IMR-90 (cell line): Measurements from ENCODE around the gene GOLGA5. TPM values are rescaled to one million over a fixed set of nuclear protein-coding genes. Genes with fewer than 3 reads are reported as not detected.

ENCODE experiments used
- ATAC-seq: fragments of 200-7000 bp; cut with Tn5 transposase; 2 replicates; pipeline ENCODE4 v1.9.1; 2020; ENCODE audit warnings: low read depth, mild to moderate bottlenecking, moderate library complexity
- BruUV-seq: library from RNA; stranded (reverse); fragments of 400-500 nt; replicated peaks from 2 replicates; lab custom pipeline; 2021; lab: Mats Ljungman, UMichigan
- CTCF ChIA-PET: fragments of 300-600 bp; formaldehyde crosslinking; extraction: SDS; loops from one replicate; lab custom pipeline; 2021; ENCODE audit warnings: antibody characterized with exemption; lab: Yijun Ruan, JAX
- POLR2A ChIA-PET: fragments of 300-600 bp; sonication (Branson Sonifier 250); formaldehyde crosslinking; loops from one replicate; lab custom pipeline; 2022; ENCODE audit warnings: antibody characterized with exemption; ENCODE audit not compliant: unreplicated experiment; lab: Charles Lee
- DNase-seq: peaks from one replicate; pipeline ENCODE4 v3.0.0; 2013
- H2AFZ ChIP-seq: replicated peaks from 2 replicates; pipeline ENCODE3; 2013; ENCODE audit warnings: low read length, mild to moderate bottlenecking; ENCODE audit not compliant: poor library complexity
- H2AK5ac ChIP-seq: 2 replicates; pipeline ENCODE4 v1.6.1; 2013; ENCODE audit warnings: low read depth, low read length, inconsistent platforms
- H2AK9ac ChIP-seq: replicated peaks from 2 replicates; pipeline ENCODE3; 2013; ENCODE audit warnings: mild to moderate bottlenecking, low read depth, low read length, moderate library complexity; ENCODE audit not compliant: poor library complexity
- H2BK120ac ChIP-seq: 2 replicates; pipeline ENCODE4 v1.6.1; 2013; ENCODE audit warnings: low read depth, low read length, inconsistent platforms
- H2BK15ac ChIP-seq: 3 replicates; pipeline ENCODE4 v1.6.1; 2013; ENCODE audit warnings: low read depth, low read length, inconsistent platforms
- H2BK20ac ChIP-seq: 2 replicates; pipeline ENCODE4 v1.6.1; 2013; ENCODE audit warnings: low read depth, mild to moderate bottlenecking, inconsistent platforms, low read length, moderate library complexity
- H2BK5ac ChIP-seq: 2 replicates; pipeline ENCODE4 v1.6.1; 2013; ENCODE audit warnings: mild to moderate bottlenecking, low read depth, low read length, inconsistent platforms; ENCODE audit not compliant: poor library complexity, severe bottlenecking
- H3K14ac ChIP-seq: replicated peaks from 2 replicates; pipeline ENCODE4 v1.6.1; 2013; ENCODE audit warnings: low read depth, low read length, inconsistent platforms
- H3K18ac ChIP-seq: 2 replicates; pipeline ENCODE4 v1.6.1; 2013; ENCODE audit warnings: low read depth, low read length, control low read depth
- H3K23ac ChIP-seq: 2 replicates; pipeline ENCODE4 v1.6.1; 2013; ENCODE audit warnings: low read depth, low read length, inconsistent platforms
- H3K27ac ChIP-seq: 2 replicates; pipeline ENCODE4 v1.5.1; 2013; ENCODE audit warnings: mild to moderate bottlenecking, control low read depth, low read length; ENCODE audit not compliant: insufficient read depth
- H3K27me3 ChIP-seq: 2 replicates; pipeline ENCODE4 v1.6.1; 2013; ENCODE audit warnings: low read length; ENCODE audit not compliant: control insufficient read depth, insufficient read depth
- H3K36me3 ChIP-seq: 2 replicates; pipeline ENCODE4 v1.6.1; 2013; ENCODE audit warnings: low read length, mixed read lengths; ENCODE audit not compliant: control insufficient read depth, insufficient read depth
- H3K4ac ChIP-seq: 2 replicates; pipeline ENCODE4 v1.6.1; 2013; ENCODE audit warnings: low read depth, low read length, inconsistent platforms
- H3K4me1 ChIP-seq: 2 replicates; pipeline ENCODE4 v1.6.1; 2013; ENCODE audit warnings: low read length, mixed read lengths; ENCODE audit not compliant: control insufficient read depth, insufficient read depth
- H3K4me2 ChIP-seq: 2 replicates; pipeline ENCODE4 v1.6.1; 2013; ENCODE audit warnings: low read depth, mild to moderate bottlenecking, control low read depth, low read length, moderate library complexity
- H3K4me3 ChIP-seq: 2 replicates; pipeline ENCODE4 v1.5.1; 2013; ENCODE audit warnings: low read depth, mild to moderate bottlenecking, control low read depth, low read length, moderate library complexity; ENCODE audit not compliant: insufficient read depth
- H3K56ac ChIP-seq: 2 replicates; pipeline ENCODE4 v1.6.1; 2013; ENCODE audit warnings: low read length, inconsistent platforms; ENCODE audit not compliant: insufficient read depth; ENCODE audit errors: extremely low read depth
- H3K79me1 ChIP-seq, 2 experiments: 2 replicates each; pipeline ENCODE4 v1.6.1; 2013; ENCODE audit warnings: low read length in 2 of 2, inconsistent platforms in 1 of 2, low read depth in 1 of 2
- H3K9ac ChIP-seq: 2 replicates; pipeline ENCODE4 v1.6.1; 2013; ENCODE audit warnings: low read depth, low read length, control low read depth
- H3K9me1 ChIP-seq: 2 replicates; pipeline ENCODE4 v1.6.1; 2013; ENCODE audit warnings: low read length, inconsistent platforms; ENCODE audit not compliant: insufficient read depth
- H3K9me3 ChIP-seq: 2 replicates; pipeline ENCODE4 v1.6.1; 2013; ENCODE audit warnings: low read length; ENCODE audit not compliant: control insufficient read depth, insufficient read depth
- H4K20me1 ChIP-seq: 2 replicates; pipeline ENCODE4 v1.6.1; 2013; ENCODE audit warnings: low read length, inconsistent platforms; ENCODE audit not compliant: insufficient read depth
- H4K5ac ChIP-seq: 2 replicates; pipeline ENCODE4 v1.6.1; 2013; ENCODE audit warnings: mild to moderate bottlenecking, low read depth, low read length, control low read depth
- H4K8ac ChIP-seq, 2 experiments: 2 replicates each; pipeline ENCODE4 v1.6.1; 2013; ENCODE audit warnings: low read depth in 2 of 2, low read length in 2 of 2, control low read depth in 1 of 2, inconsistent platforms in 1 of 2
- H4K91ac ChIP-seq: 2 replicates; pipeline ENCODE4 v1.6.1; 2013; ENCODE audit warnings: low read depth, low read length, inconsistent platforms; ENCODE audit not compliant: insufficient read depth
- BHLHE40 ChIP-seq: fragments of 150-350 bp; IDR thresholded peaks from 2 replicates; pipeline ENCODE4 v1.6.1; 2016; ENCODE audit warnings: mild to moderate bottlenecking, low read depth, low read length
- CEBPB ChIP-seq: IDR thresholded peaks from 2 replicates; pipeline ENCODE4 v1.6.1; 2012; ENCODE audit warnings: low read depth, low read length, improper control_type of control experiment
- CHD1 ChIP-seq: IDR thresholded peaks from 2 replicates; pipeline ENCODE4 v1.6.1; 2012; ENCODE audit warnings: low read depth, low read length, improper control_type of control experiment
- CTCF ChIP-seq: conservative IDR thresholded peaks from 2 replicates; pipeline ENCODE4 v1.5.1; 2012; ENCODE audit warnings: mild to moderate bottlenecking, low read depth, low read length, improper control_type of control experiment
- FOS ChIP-seq: fragments of 150-350 bp; IDR thresholded peaks from 2 replicates; pipeline ENCODE4 v1.6.1; 2016; ENCODE audit warnings: low read depth, low read length
- MAZ ChIP-seq: IDR thresholded peaks from 2 replicates; pipeline ENCODE4 v1.6.1; 2012; ENCODE audit warnings: low read depth, mild to moderate bottlenecking, low read length, improper control_type of control experiment, moderate library complexity, borderline replicate concordance
- MXI1 ChIP-seq: IDR thresholded peaks from 2 replicates; pipeline ENCODE4 v1.6.1; 2012; ENCODE audit warnings: low read depth, mild to moderate bottlenecking, low read length, moderate library complexity, borderline replicate concordance
- NFE2L2 ChIP-seq: fragments of 150-350 bp; IDR thresholded peaks from 2 replicates; pipeline ENCODE4 v1.6.1; 2016; ENCODE audit warnings: low read depth, mild to moderate bottlenecking, low read length
- POLR2A ChIP-seq: IDR thresholded peaks from 2 replicates; pipeline ENCODE4 v1.6.1; 2012; ENCODE audit warnings: mild to moderate bottlenecking, low read depth, low read length
- RAD21 ChIP-seq: IDR thresholded peaks from 2 replicates; pipeline ENCODE4 v1.6.1; 2012; ENCODE audit warnings: low read length, improper control_type of control experiment
- RCOR1 ChIP-seq: IDR thresholded peaks from 2 replicates; pipeline ENCODE4 v1.6.1; 2012; ENCODE audit warnings: mild to moderate bottlenecking, low read length, improper control_type of control experiment; ENCODE audit not compliant: insufficient replicate concordance
- RFX5 ChIP-seq: IDR thresholded peaks from 2 replicates; pipeline ENCODE4 v1.8.0; 2012; ENCODE audit warnings: low read depth, mild to moderate bottlenecking, low read length, moderate library complexity
- SMC3 ChIP-seq: fragments of 150-350 bp; IDR thresholded peaks from 2 replicates; pipeline ENCODE4 v1.6.1; 2016; ENCODE audit warnings: low read depth, mild to moderate bottlenecking, antibody characterized with exemption, low read length, moderate library complexity
- WGBS, 2 experiments: methylation state at CpG; one replicate each; pipeline versions ENCODE4 v1.1.5 to v1.1.7; 2013; ENCODE audit warnings: missing lambda C conversion rate in 2 of 2; ENCODE audit not compliant: insufficient read length in 1 of 2; ENCODE audit errors: extremely low coverage in 2 of 2; 5-methylcytosine and 5-hydroxymethylcytosine counted together
- dilution Hi-C: fragments of 300-500 bp; cut with HindIII; formaldehyde crosslinking; loops from one replicate; pipeline ENCODE4 v1.14.3; 2018; ENCODE audit warnings: low sequenced_read_pairs; ENCODE audit not compliant: unreplicated experiment
- in situ Hi-C: fragments of 300-500 bp; cut with MboI; formaldehyde crosslinking; loops from 3 replicates; pipeline ENCODE4 v1.14.3; 2019; ENCODE audit warnings: low sequenced_read_pairs, inconsistent platforms, mixed read lengths
- intact Hi-C: fragments of 100-400 bp; cut with micrococcal nuclease; formaldehyde crosslinking; loops from 2 replicates; pipeline ENCODE4 v1.10.0; 2022
- polyA plus RNA-seq, 3 experiments: library from polyadenylated mRNA; depleted of rRNA; stranded (reverse); fragments of >200 nt; gene quantifications; 2 replicates each; pipeline ENCODE4 v1.2.3, GENCODE V29; 2012; ENCODE audit warnings: low replicate concordance in 1 of 3
- total RNA-seq: library from RNA; depleted of rRNA; stranded (reverse); fragments of >200 nt; gene quantifications from 2 replicates; pipeline ENCODE4 v1.2.3, GENCODE V29; 2012
- TF ChIP-seq, protein P1 (sequence below): fragments of 150-350 bp; IDR thresholded peaks from 2 replicates; pipeline ENCODE4 v1.6.1; 2017; ENCODE audit warnings: mild to moderate bottlenecking, antibody characterized with exemption, low read length, low read depth
- TF ChIP-seq, protein P2 (sequence below): fragments of 150-350 bp; IDR thresholded peaks from 2 replicates; pipeline ENCODE4 v1.6.1; 2016; ENCODE audit warnings: low read depth, mild to moderate bottlenecking, low read length, moderate library complexity, borderline replicate concordance

The GOLGA5 gene
- total and polyA plus RNA-seq, 2 of the 4 experiments (the other 2 are of a cell fraction) = 35.0 to 59.5 TPM

DNA sequence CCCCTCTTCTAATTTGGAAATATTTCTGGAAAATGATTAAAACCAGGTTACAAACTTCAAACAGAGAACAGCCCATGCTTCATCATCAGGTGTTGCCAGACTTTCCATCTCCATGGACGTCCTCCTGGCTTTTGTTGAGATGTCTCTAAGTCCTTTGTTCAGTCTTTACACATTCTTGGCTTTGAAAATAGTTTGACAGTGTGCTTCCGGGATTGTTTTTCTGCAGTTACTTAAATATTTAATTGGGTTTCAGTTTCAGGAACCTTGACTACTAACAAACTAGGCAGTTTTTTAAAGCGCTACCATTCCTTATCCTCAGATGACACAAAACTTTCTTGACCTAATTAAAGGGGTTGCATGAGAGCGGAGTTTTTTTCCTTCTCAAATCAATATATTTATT lies 47.8 kb downstream of the GOLGA5 start:
- H2AK5ac ChIP-seq = no peak overlapping the region
- intact Hi-C loops (no loop called here), in situ Hi-C loops (no loop called here), dilution Hi-C loops (no loop called here)
- no peak overlapping the region for H4K8ac ChIP-seq
- ChIA-PET CTCF (no interaction called here), POLR2A (no interaction called here)
- no peaks in the 10 kb centered on the region for H3K79me1 ChIP-seq
- no peak overlapping the region for H3K18ac ChIP-seq
- H3K14ac ChIP-seq = no peak overlapping the region
- no peak overlapping the region for H3K4me3 ChIP-seq
- no peak overlapping the region for H2AFZ ChIP-seq
- no peak overlapping the region for H2BK5ac ChIP-seq
- no peak for DNase-seq
- H4K91ac ChIP-seq = no peak overlapping the region
- TF ChIP-seq RAD21 (no peak), NFE2L2 (no peak), MXI1 (no peak), BHLHE40 (no peak), POLR2A (no peak), CTCF (no peak), RFX5 (no peak), FOS (no peak), RCOR1 (no peak), CEBPB (no peak), MAZ (no peak), CHD1 (no peak), SMC3 (no peak)
- TF ChIP-seq, protein P1, sequence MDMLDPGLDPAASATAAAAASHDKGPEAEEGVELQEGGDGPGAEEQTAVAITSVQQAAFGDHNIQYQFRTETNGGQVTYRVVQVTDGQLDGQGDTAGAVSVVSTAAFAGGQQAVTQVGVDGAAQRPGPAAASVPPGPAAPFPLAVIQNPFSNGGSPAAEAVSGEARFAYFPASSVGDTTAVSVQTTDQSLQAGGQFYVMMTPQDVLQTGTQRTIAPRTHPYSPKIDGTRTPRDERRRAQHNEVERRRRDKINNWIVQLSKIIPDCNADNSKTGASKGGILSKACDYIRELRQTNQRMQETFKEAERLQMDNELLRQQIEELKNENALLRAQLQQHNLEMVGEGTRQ = no peak
- TF ChIP-seq, protein P2, sequence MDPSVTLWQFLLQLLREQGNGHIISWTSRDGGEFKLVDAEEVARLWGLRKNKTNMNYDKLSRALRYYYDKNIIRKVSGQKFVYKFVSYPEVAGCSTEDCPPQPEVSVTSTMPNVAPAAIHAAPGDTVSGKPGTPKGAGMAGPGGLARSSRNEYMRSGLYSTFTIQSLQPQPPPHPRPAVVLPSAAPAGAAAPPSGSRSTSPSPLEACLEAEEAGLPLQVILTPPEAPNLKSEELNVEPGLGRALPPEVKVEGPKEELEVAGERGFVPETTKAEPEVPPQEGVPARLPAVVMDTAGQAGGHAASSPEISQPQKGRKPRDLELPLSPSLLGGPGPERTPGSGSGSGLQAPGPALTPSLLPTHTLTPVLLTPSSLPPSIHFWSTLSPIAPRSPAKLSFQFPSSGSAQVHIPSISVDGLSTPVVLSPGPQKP = no peak
- H3K9ac ChIP-seq = no peak overlapping the region
- no peak overlapping the region for H2BK120ac ChIP-seq
- BruUV-seq = no TSS peak
- H3K27ac ChIP-seq = no peak overlapping the region
- peaks cover 21% of the 10 kb centered on the region for H3K36me3 ChIP-seq
- no peak overlapping the region for H2AK9ac ChIP-seq
- H2BK20ac ChIP-seq = no peak overlapping the region
- H3K4ac ChIP-seq = no peak overlapping the region
- no CpG with 5 or more reads among the region's 4 CpGs for WGBS, 2 experiments
- H3K9me1 ChIP-seq = no peaks in the 10 kb centered on the region
- peaks cover 2% of the 10 kb centered on the region; the same call in 1 of the 2 replicates for H3K4me1 ChIP-seq
- no peaks in the 10 kb centered on the region for H3K9me3 ChIP-seq
- no peak for ATAC-seq
- no peak overlapping the region for H4K5ac ChIP-seq
- H3K56ac ChIP-seq = no peak overlapping the region
- no peak overlapping the region for H3K23ac ChIP-seq
- no peak overlapping the region for H3K4me2 ChIP-seq
- H4K20me1 ChIP-seq = no peaks in the 10 kb centered on the region
- no peak overlapping the region for H2BK15ac ChIP-seq
- H3K27me3 ChIP-seq = no peaks in the 10 kb centered on the region
